GM12865 (cell line): ENCODE measurements around the gene PITPNM1.

Source experiments
- DNase-seq: peaks from one replicate; pipeline ENCODE4 v3.0.0; 2010; ENCODE audit warnings: low read depth
- H3K4me3 ChIP-seq: 2 replicates; pipeline ENCODE4 v1.5.1; 2011; ENCODE audit warnings: mild to moderate bottlenecking, low read depth, low read length, control low read depth
- TF ChIP-seq, protein P1 (sequence below): IDR thresholded peaks from 2 replicates; pipeline ENCODE4 v1.5.1; 2011; ENCODE audit warnings: low read length, control low read depth, low read depth, inconsistent platforms; ENCODE audit not compliant: insufficient read depth; ENCODE audit errors: missing control alignments

Gene PITPNM1

GRCh38 chr11:67507242-67507863, 2.2 kb upstream of the PITPNM1 start:
- no peak for DNase-seq
- TF ChIP-seq, protein P1, sequence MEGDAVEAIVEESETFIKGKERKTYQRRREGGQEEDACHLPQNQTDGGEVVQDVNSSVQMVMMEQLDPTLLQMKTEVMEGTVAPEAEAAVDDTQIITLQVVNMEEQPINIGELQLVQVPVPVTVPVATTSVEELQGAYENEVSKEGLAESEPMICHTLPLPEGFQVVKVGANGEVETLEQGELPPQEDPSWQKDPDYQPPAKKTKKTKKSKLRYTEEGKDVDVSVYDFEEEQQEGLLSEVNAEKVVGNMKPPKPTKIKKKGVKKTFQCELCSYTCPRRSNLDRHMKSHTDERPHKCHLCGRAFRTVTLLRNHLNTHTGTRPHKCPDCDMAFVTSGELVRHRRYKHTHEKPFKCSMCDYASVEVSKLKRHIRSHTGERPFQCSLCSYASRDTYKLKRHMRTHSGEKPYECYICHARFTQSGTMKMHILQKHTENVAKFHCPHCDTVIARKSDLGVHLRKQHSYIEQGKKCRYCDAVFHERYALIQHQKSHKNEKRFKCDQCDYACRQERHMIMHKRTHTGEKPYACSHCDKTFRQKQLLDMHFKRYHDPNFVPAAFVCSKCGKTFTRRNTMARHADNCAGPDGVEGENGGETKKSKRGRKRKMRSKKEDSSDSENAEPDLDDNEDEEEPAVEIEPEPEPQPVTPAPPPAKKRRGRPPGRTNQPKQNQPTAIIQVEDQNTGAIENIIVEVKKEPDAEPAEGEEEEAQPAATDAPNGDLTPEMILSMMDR: no peak
- H3K4me3 ChIP-seq: peak overlapping the region; percentile 79

DNA sequence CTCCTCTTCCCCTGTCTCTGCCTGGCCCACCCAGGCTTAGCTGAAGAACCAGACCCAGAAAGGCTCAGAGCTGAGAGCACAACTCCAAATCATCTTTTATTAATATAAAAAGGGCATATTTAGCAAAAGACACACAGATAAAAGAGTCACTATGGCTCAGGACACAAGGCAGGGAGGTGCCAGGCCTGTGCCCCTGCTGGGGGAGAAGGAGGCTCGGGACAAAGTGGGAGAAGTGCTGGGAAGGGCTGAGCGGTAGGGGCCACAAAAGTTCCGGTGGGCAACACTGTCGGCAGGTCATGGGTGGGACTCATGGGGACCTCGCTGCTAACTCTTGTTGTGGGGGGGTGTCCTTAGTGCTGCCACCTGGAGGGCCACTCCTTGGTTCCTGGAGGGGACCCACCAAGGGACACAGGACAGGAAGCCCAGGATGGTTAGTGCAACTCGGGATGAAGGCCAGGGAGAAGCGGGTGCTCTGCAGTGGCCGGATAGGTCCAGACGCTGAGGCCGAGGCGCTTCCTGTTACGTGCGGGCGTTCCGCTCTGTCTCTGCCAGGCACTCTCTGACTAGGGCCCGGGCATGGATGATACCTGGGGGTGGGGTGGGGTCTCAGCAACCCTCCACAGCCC, 1.4 kb upstream of the PITPNM1 start:
- DNase-seq: no peak
- peak overlapping the region; percentile 89 for H3K4me3 ChIP-seq

DNA sequence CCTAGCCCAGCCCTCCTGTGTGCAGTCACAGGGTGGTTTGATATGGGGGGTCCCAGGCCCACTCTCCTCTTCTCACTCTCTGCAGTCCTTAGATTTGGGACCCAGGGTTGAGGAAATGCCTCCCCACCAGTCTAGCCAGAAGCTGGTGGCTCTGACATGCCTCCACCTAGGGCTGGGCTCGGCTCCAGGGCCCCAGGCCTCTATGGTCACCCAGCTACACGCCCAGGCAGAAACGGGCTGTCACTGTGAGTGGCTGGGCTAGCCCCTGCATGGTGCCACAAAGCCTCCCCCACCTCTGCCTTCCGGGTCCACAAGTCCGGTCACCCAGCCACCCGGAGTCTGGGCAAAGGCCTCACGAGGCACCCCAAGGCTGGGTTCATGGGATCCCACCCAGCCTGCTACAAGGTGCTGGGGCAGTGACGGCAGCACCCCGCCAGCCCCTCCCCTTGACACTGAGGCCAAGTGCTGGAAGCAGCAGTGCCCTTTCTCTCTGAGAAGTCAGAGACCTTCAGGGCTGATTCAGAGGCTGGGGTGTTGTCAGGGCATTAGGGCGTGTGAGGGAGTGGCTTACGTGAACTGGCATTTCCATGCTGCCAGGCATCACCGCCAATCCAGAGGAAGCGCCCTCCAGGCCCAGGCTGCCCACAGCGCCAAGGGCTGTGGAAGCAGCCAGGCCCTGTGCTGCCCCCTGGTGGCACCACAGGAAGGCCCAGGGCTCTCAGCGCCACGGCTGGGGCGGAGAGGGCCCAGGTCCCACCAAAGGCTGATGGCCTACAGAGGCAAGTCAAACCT, 638 bp upstream of the PITPNM1 start:
- TF ChIP-seq, protein P1: peak; percentile 94
- peak; percentile 90 for DNase-seq
- peak overlapping the region; percentile 89 for H3K4me3 ChIP-seq

More for the DNA sequence above, 1.4 kb upstream of the PITPNM1 start:
- TF ChIP-seq, protein P1: no peak

- TF ChIP-seq, protein P1: no peak
- peak overlapping the region; percentile 89 for H3K4me3 ChIP-seq
- peak; percentile 34 for DNase-seq
Observed at GRCh38 chr11:67504005-67504949, 886 bp downstream of the PITPNM1 start.

DNA sequence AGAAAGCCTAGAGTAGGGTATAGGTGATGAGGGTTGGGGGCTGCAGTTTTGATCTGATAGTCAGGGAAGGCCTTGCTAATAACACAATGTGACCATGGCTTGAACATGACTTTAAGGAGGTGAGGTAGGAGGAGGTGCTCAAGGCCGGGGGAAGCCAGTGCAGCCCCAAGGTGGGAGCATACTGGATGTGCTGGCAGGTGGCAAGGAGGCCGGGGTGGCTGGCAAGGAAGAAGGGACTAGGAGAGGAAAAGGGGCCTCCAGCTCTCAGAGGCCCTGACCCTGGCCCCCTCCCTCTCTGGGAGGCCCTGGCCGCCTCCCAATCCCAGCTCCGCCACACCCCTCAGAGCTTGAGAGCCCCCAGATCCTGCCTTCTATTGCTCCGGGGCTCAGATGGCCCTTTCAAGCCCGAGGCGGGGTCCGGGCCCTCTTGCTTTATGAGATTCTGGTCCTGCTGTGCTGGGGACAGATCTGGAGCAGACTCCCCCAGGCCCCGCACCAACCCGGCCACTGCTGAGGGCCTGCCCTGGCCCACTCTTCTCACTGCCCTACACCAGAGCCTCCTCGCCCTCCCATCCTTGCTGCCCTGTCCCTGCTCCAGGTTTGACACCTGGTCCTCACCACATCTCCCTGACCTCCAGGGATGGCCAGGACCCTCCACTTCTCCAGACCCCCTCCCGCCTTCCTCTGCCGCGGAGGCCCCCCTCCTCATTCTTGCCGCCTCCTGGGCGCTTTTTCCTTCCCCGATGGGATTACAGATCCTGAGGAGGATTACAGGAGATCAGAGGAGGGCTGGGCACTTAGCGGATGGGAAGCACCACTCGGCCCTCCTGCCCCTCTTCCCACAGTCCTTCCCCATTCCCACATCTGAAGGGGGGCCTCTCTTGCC, 1.8 kb downstream of the PITPNM1 start:
- DNase-seq: no peak
- TF ChIP-seq, protein P1: no peak
- peak overlapping the region; percentile 51 for H3K4me3 ChIP-seq
